ENCODE measurements around the gene GIMAP8.

DNA sequence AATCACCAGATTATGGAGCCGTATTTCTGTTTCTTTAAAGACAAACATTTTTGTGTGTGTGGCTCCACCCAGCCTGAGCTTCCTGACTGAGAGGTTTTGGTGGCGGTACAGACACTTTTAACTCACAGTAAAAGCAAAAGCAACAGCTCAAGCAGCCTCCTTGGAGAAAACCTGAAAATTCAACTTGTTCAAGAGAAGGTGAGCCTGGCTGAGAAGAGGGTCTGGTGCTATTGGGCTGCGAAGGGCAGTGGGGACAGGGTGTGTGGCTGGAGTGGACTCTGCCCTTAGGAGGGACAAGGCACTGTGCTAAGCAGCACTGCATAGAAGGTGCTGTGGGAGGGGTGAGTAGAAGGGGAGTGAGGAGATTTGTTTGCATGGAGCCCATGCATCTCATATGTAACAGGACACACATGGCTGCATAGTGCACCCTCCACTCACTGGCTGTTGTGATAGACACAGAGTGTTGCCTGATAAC, 64.4 kb downstream of the GIMAP8 start, which contains the start of gene GIMAP7:
- TF ChIP-seq, protein P1, sequence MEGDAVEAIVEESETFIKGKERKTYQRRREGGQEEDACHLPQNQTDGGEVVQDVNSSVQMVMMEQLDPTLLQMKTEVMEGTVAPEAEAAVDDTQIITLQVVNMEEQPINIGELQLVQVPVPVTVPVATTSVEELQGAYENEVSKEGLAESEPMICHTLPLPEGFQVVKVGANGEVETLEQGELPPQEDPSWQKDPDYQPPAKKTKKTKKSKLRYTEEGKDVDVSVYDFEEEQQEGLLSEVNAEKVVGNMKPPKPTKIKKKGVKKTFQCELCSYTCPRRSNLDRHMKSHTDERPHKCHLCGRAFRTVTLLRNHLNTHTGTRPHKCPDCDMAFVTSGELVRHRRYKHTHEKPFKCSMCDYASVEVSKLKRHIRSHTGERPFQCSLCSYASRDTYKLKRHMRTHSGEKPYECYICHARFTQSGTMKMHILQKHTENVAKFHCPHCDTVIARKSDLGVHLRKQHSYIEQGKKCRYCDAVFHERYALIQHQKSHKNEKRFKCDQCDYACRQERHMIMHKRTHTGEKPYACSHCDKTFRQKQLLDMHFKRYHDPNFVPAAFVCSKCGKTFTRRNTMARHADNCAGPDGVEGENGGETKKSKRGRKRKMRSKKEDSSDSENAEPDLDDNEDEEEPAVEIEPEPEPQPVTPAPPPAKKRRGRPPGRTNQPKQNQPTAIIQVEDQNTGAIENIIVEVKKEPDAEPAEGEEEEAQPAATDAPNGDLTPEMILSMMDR (IDR thresholded peaks at IDR 0.05) = no peak
- TF ChIP-seq POLR2AphosphoS5 (IDR thresholded peaks at IDR 0.05) = no peak
- TF ChIP-seq POLR2A (IDR thresholded peaks at IDR 0.05) = no peak
